Right lobe of liver (tissue), 6 donors: ENCODE measurements around the gene MME. TPM values are rescaled to one million over a fixed set of nuclear protein-coding genes. Genes with fewer than 3 reads are reported as not detected.

ENCODE experiments used
- ATAC-seq, 4 donors: fragments of 200-7000 bp; cut with Tn5 transposase; one replicate each; pipeline ENCODE4 v1.9.1; 2020; ENCODE audit warnings: mild to moderate bottlenecking in 4 of 4, moderate library complexity in 4 of 4
- DNase-seq, 3 donors: peaks; one replicate each; pipeline ENCODE4 v3.0.0-alpha.2; 2020
- H3K27ac ChIP-seq, 3 donors: fragments of 200-600 bp; one replicate each; pipeline ENCODE4 v1.8.0; 2022
- H3K27me3 ChIP-seq, 2 donors: fragments of 200-600 bp; one replicate each; pipeline ENCODE4 v1.8.0; 2022
- H3K36me3 ChIP-seq, 4 donors: fragments of 200-600 bp; sonication (generic) in 1 of 4; one replicate each; pipeline versions ENCODE4 v1.5.1 to v1.8.0; 2017 to 2022; ENCODE audit warnings: control low read depth in 1 of 4
- H3K4me1 ChIP-seq, 4 donors: fragments of 200-600 bp; sonication (generic) in 1 of 4; one replicate each; pipeline versions ENCODE4 v1.5.1 to v1.8.0; 2017 to 2022; ENCODE audit warnings: control low read depth in 1 of 4
- H3K4me3 ChIP-seq, 3 donors: fragments of 200-600 bp; one replicate each; pipeline ENCODE4 v1.8.0; 2022
- H3K9me3 ChIP-seq, 4 donors: fragments of 200-600 bp; sonication (generic) in 1 of 4; one replicate each; pipeline versions ENCODE4 v1.5.1 to v1.8.0; 2017 to 2022; ENCODE audit warnings: control low read depth in 1 of 4
- CTCF ChIP-seq, 4 donors: fragments of 200-600 bp in 3 of 4; fragments of 450-650 bp in 1 of 4; IDR thresholded peaks; one replicate each; pipeline versions ENCODE4 v1.5.1 to v1.8.0; 2016 to 2022; ENCODE audit warnings: antibody characterized with exemption in 4 of 4, mild to moderate bottlenecking in 2 of 4
- POLR2A ChIP-seq: fragments of 450-650 bp; IDR thresholded peaks from one replicate; pipeline ENCODE4 v1.6.1; 2017; ENCODE audit warnings: antibody characterized with exemption, mild to moderate bottlenecking
- WGBS: methylation state at CpG from one replicate; pipeline ENCODE4 v1.1.6; 2018; ENCODE audit warnings: low coverage, low lambda C conversion rate; ENCODE audit not compliant: insufficient coverage; ENCODE audit errors: missing lambda C conversion rate; 5-methylcytosine and 5-hydroxymethylcytosine counted together
- intact Hi-C, 2 donors: fragments of 100-400 bp; cut with DNase I; formaldehyde crosslinking; loops; one replicate each; pipeline versions ENCODE4 v1.11.2 to v1.14.1; 2022
- total RNA-seq, 6 experiments: library from RNA; depleted of rRNA in 2 of 6; stranded (reverse); fragments of >200 nt in 2 of 6; fragmentation: NEBNext Ultra II Directional in 3 of 6; extraction: Animal tissue kit (Norgen Biotek cat#: 25700) in 3 of 6; gene quantifications; one replicate each; pipeline versions ENCODE4 v1.1.0 to v1.2.4, GENCODE V29; 2016 to 2023
- donor health status: DM: no; HTN: yes; CAD: no.
- donor health status: DM: no; HTN: no; CAD: no.
- donor health status: DM: no; HTN: no; CAD: no.
- donor health status: DM: no; HTN: yes; CAD: no.
- donor health status: DM: no; HTN: yes; CAD: no.

The MME gene
- total RNA-seq, 6 experiments from 2014 or later = 9.9 to 79.1 (median 35.1) TPM

- WGBS = 83% methylated on average over 1 of the region's 2 CpGs
- no peaks in the 10 kb centered on the region for H3K4me1 ChIP-seq
- no peak overlapping the region for H3K4me3 ChIP-seq
- H3K27ac ChIP-seq = no peak overlapping the region
- DNase-seq (no peak), ATAC-seq (no peak)
- no peaks in the 10 kb centered on the region for H3K27me3 ChIP-seq
- H3K9me3 ChIP-seq = no peaks in the 10 kb centered on the region
- intact Hi-C loops = no loop called here
- no peaks in the 10 kb centered on the region for H3K36me3 ChIP-seq
- no peak for TF ChIP-seq CTCF (IDR thresholded peaks at IDR 0.05)
- TF ChIP-seq POLR2A = no peak
Observed at GRCh38 chr3:155102329-155102728, 22.2 kb downstream of the MME start.

- no peaks in the 10 kb centered on the region for H3K27me3 ChIP-seq
- intact Hi-C loops = no loop called here
- 97% methylated on average over 2 of the region's 2 CpGs for WGBS
- ATAC-seq (no peak), DNase-seq (no peak)
- no peak overlapping the region for H3K4me3 ChIP-seq
- H3K36me3 ChIP-seq = no peaks in the 10 kb centered on the region
- no peak overlapping the region for H3K27ac ChIP-seq
- H3K4me1 ChIP-seq = no peaks in the 10 kb centered on the region
- no peaks in the 10 kb centered on the region for H3K9me3 ChIP-seq
- no peak for TF ChIP-seq CTCF (IDR thresholded peaks at IDR 0.05)
- no peak for TF ChIP-seq POLR2A
Observed at GRCh38 chr3:155103686-155104085, 23.6 kb downstream of the MME start.

- Histone ChIP-seq H3K27me3 (no peaks in the 10 kb centered on the region), H3K27ac (no peak overlapping the region), H3K36me3 (no peaks in the 10 kb centered on the region), H3K4me1 (no peaks in the 10 kb centered on the region), H3K9me3 (no peaks in the 10 kb centered on the region), H3K4me3 (no peak overlapping the region)
- DNase-seq (no peak), ATAC-seq (no peak)
- TF ChIP-seq CTCF (IDR thresholded peaks at IDR 0.05) (no peak), POLR2A (no peak)
- WGBS = 67% methylated on average over 2 of the region's 2 CpGs
- intact Hi-C loops = no loop called here
Observed at GRCh38 chr3:155106119-155106518, 26.0 kb downstream of the MME start.

GRCh38 chr3:155110022-155110421 is 29.9 kb downstream of the MME start:
- Histone ChIP-seq H3K27ac (no peak overlapping the region), H3K9me3 (no peaks in the 10 kb centered on the region), H3K27me3 (no peaks in the 10 kb centered on the region), H3K4me3 (no peak overlapping the region), H3K36me3 (no peaks in the 10 kb centered on the region), H3K4me1 (no peaks in the 10 kb centered on the region)
- intact Hi-C loops = no loop called here
- 61% methylated on average over 4 of the region's 4 CpGs for WGBS
- DNase-seq (no peak), ATAC-seq (no peak)
- TF ChIP-seq CTCF (IDR thresholded peaks at IDR 0.05) (no peak), POLR2A (no peak)
